ENCODE measurements around the gene FBXO31. TPM values are rescaled to one million over a fixed set of nuclear protein-coding genes. Genes with fewer than 3 reads are reported as not detected.

FBXO31 gene
- total and polyA plus RNA-seq, 2 donors (not counting 3 experiments of a cell fraction or from before 2014, with no cell fraction given) = 17.1 to 31.8 TPM

DNA sequence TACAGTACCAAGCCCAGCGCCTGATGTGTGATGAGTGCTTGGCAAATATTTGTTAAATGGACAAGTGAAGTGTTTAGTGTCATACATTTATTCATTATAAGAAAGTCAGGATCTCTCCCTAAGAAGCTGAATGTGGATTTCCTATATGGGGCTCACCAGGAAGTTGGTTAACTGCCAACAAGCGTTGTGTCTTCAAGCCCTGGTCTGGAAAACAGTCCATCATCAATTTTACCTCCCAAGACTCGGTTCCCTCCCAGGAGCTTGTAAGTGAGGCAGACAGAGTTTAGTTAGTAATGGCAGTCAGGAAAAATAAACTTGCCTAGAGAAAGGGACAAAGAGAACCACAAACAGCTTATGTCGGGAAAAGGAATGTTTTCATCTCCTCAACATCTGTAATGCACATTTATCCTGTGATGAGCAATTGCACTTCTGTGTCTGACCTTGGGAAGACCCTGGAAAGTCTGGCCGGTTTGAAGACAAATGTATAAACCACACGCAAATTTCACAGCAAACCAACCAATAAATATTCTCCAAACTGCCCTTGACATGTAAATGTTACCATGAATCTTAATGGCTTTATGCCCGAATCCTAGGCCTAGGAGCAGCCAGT lies 94.7 kb downstream of the FBXO31 start:
- TF ChIP-seq GATA2 (IDR thresholded peaks at IDR 0.05; ENCODE audit: insufficient read depth, insufficient read length, low read depth, low read length) (no peak), JUN (IDR thresholded peaks at IDR 0.05; ENCODE audit: borderline replicate concordance, insufficient read depth, insufficient read length, low read depth) (no peak), FOS (IDR thresholded peaks at IDR 0.05; ENCODE audit: borderline replicate concordance, insufficient read depth, low read length) (no peak), MYC (IDR thresholded peaks at IDR 0.05; ENCODE audit: low read depth, low read length) (no peak), POLR2A (IDR thresholded peaks at IDR 0.05; ENCODE audit: low read depth, low read length) (no peak)
- Histone ChIP-seq H3K4me3 (replicated peaks in 1 of 3; ENCODE audit: insufficient read depth in 1 of 3, low read depth in 1 of 3, low read length in 3 of 3) (no peak overlapping the region), H3K9me1 (replicated peaks; ENCODE audit: control insufficient read depth, extremely low read depth, insufficient read depth, low read length) (no peaks in the 10 kb centered on the region), H4K20me1 (replicated peaks; ENCODE audit: control insufficient read depth, extremely low read depth, insufficient read depth, low read length) (no peaks in the 10 kb centered on the region), H3K4me1 (ENCODE audit: control insufficient read depth, extremely low read depth, insufficient read depth, low read length) (no peaks in the 10 kb centered on the region), H3K9me3 (replicated peaks; ENCODE audit: control insufficient read depth, insufficient read depth, low read length) (no peaks in the 10 kb centered on the region), H2AFZ (ENCODE audit: low read depth, low read length) (no peak overlapping the region), H3K9ac (replicated peaks; ENCODE audit: extremely low read depth, insufficient read depth, low read length) (no peak overlapping the region), H3K36me3 (ENCODE audit: control insufficient read depth in 2 of 2, extremely low read depth in 1 of 2, insufficient read depth in 2 of 2, low read length in 2 of 2) (no peaks in the 10 kb centered on the region), H3K4me2 (ENCODE audit: insufficient read depth, low read length) (no peak overlapping the region), H3K27me3 (ENCODE audit: control insufficient read depth in 2 of 2, insufficient read depth in 2 of 2, low read length in 2 of 2) (no peaks in the 10 kb centered on the region), H3K27ac (ENCODE audit: insufficient read depth, low read depth, low read length) (no peak overlapping the region), H3K79me2 (ENCODE audit: control insufficient read depth, insufficient read depth, low read length) (no peaks in the 10 kb centered on the region)
- intact Hi-C loops (cut with micrococcal nuclease) = no loop called here
- dilution Hi-C loops (cut with MboI; ENCODE audit: extremely low pct_ligation_motif_present, low sequenced_read_pairs) = no loop called here
- ChIA-PET CTCF (interaction anchor here (2.1 to 2.8 kb wide), 2 partner anchors 9 to 10 kb away, joined by 6 to 15 read pairs; no protein-coding TSS in a partner anchor), POLR2A (no interaction called here)
- FAIRE-seq (no peak), DNase-seq (ENCODE audit: low read depth, low spot score) (no peak)
- BruUV-seq (replicated peaks) = no TSS peak

DNA sequence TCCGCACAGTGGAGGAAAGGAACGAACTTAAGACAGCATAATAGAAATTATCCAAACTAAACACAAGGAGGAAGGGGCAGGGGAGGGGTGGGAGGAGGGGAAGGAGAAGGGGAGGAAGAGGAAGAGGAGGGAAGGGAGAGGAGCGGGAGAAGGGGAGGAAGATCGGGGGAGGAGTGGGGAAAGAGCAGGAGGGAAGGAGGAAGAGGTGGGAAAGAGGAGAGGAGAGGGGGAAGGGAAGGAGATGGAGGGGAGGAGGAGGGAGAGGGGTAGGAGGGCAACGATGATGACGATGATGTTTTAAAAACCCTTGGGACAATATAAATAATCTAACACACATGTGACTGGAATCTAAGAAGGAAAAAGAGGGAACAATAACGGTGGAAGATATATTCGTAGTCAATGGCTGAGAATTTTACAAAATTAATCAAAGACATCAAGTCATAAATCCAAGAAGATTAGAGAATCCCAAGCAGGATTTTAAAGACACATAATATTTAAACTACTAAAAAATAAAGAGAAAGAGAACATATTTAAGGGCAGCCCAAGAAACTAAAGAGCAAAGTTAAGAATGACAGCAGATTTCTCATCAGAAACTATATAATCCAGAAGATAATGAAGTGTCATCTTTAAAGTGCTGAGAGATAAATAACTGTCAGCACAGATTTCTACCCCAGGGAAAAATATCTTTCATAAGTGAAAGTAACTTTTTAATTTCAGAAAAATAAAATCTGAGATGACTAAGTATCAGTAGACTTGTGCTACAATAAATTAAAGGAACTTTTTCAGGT lies 96.5 kb downstream of the FBXO31 start:
- Histone ChIP-seq H2AFZ (ENCODE audit: low read depth, low read length) (no peak overlapping the region), H3K9me1 (replicated peaks; ENCODE audit: control insufficient read depth, extremely low read depth, insufficient read depth, low read length) (no peaks in the 10 kb centered on the region), H3K9ac (replicated peaks; ENCODE audit: extremely low read depth, insufficient read depth, low read length) (no peak overlapping the region), H4K20me1 (replicated peaks; ENCODE audit: control insufficient read depth, extremely low read depth, insufficient read depth, low read length) (no peaks in the 10 kb centered on the region), H3K27me3 (ENCODE audit: control insufficient read depth in 2 of 2, insufficient read depth in 2 of 2, low read length in 2 of 2) (no peaks in the 10 kb centered on the region), H3K9me3 (replicated peaks; ENCODE audit: control insufficient read depth, insufficient read depth, low read length) (no peaks in the 10 kb centered on the region), H3K27ac (ENCODE audit: insufficient read depth, low read depth, low read length) (no peak overlapping the region), H3K4me2 (ENCODE audit: insufficient read depth, low read length) (no peak overlapping the region), H3K36me3 (ENCODE audit: control insufficient read depth in 2 of 2, extremely low read depth in 1 of 2, insufficient read depth in 2 of 2, low read length in 2 of 2) (no peaks in the 10 kb centered on the region), H3K79me2 (ENCODE audit: control insufficient read depth, insufficient read depth, low read length) (no peaks in the 10 kb centered on the region), H3K4me1 (ENCODE audit: control insufficient read depth, extremely low read depth, insufficient read depth, low read length) (no peaks in the 10 kb centered on the region), H3K4me3 (replicated peaks in 1 of 3; ENCODE audit: insufficient read depth in 1 of 3, low read depth in 1 of 3, low read length in 3 of 3) (no peak overlapping the region)
- CTCF ChIA-PET = interaction anchor here (1.4 to 2.8 kb wide), 3 partner anchors 8 to 11 kb away, joined by 3 to 15 read pairs (median 6); no protein-coding TSS in a partner anchor
- TF ChIP-seq, protein P1, sequence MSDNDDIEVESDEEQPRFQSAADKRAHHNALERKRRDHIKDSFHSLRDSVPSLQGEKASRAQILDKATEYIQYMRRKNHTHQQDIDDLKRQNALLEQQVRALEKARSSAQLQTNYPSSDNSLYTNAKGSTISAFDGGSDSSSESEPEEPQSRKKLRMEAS (IDR thresholded peaks at IDR 0.05; ENCODE audit: insufficient read depth, insufficient read length) = no peak
- no peak for TF ChIP-seq MYC (IDR thresholded peaks at IDR 0.05; ENCODE audit: low read depth, low read length)
- no peak for TF ChIP-seq FOS (IDR thresholded peaks at IDR 0.05; ENCODE audit: borderline replicate concordance, insufficient read depth, low read length)
- TF ChIP-seq CTCF (IDR thresholded peaks at IDR 0.05; ENCODE audit: extremely low read depth in 1 of 2, insufficient read depth in 1 of 2, low read depth in 1 of 2, low read length in 2 of 2) = no peak
- no peak for TF ChIP-seq GATA2 (IDR thresholded peaks at IDR 0.05; ENCODE audit: insufficient read depth, insufficient read length, low read depth, low read length)
- no peak for TF ChIP-seq POLR2A (IDR thresholded peaks at IDR 0.05; ENCODE audit: low read depth, low read length)
- TF ChIP-seq JUN (IDR thresholded peaks at IDR 0.05; ENCODE audit: borderline replicate concordance, insufficient read depth, insufficient read length, low read depth) = no peak
- no peak for TF ChIP-seq EZH2 (IDR thresholded peaks at IDR 0.05; ENCODE audit: borderline replicate concordance, low read depth, low read length, severe bottlenecking)
- TF ChIP-seq POLR2AphosphoS5 (IDR thresholded peaks at IDR 0.05; ENCODE audit: insufficient read depth, low read depth, low read length) = no peak
- dilution Hi-C loops (cut with MboI; ENCODE audit: extremely low pct_ligation_motif_present, low sequenced_read_pairs) (no loop called here), intact Hi-C loops (cut with micrococcal nuclease) (no loop called here)
- FAIRE-seq (no peak), DNase-seq (ENCODE audit: low read depth, low spot score) (no peak)
- POLR2A ChIA-PET = no interaction called here
- BruUV-seq (replicated peaks) = no TSS peak

All from endothelial cell of umbilical vein (primary cell).